ENCODE measurements around the gene CYB5R3. TPM values are rescaled to one million over a fixed set of nuclear protein-coding genes. Genes with fewer than 3 reads are reported as not detected.

CYB5R3 gene
- total RNA-seq, 1 experiment from 2014 or later = 85.4 TPM

GRCh38 chr22:42627981-42628380 lies 21.2 kb downstream of the CYB5R3 start:
- Mint-ChIP-seq H3K27me3 (ENCODE audit: low read depth) (no peaks in the 10 kb centered on the region), H3K27ac (0 out of 2 replicates have a peak overlapping the region, but pooled peaks have one; percentile 32), H3K9me3 (no peaks in the 10 kb centered on the region), H3K36me3 (peaks cover 18% of the 10 kb centered on the region), H3K4me3 (no peak overlapping the region), H3K4me1 (no peaks in the 10 kb centered on the region)
- ChIA-PET POLR2A (no interaction called here), CTCF (no interaction called here)
- DNase-seq (ENCODE audit: low spot score) = no peak
- ATAC-seq = no peak
- no peak for TF ChIP-seq ELF4 (CRISPR knock-in tag; IDR thresholded peaks at IDR 0.05; ENCODE audit: low read depth)
- TF ChIP-seq ZNF263 (CRISPR knock-in tag; IDR thresholded peaks at IDR 0.05; ENCODE audit: low read depth) = no peak
- TF ChIP-seq CBFB (CRISPR knock-in tag; IDR thresholded peaks at IDR 0.05; ENCODE audit: low read depth) = no peak
- TF ChIP-seq, protein P1, sequence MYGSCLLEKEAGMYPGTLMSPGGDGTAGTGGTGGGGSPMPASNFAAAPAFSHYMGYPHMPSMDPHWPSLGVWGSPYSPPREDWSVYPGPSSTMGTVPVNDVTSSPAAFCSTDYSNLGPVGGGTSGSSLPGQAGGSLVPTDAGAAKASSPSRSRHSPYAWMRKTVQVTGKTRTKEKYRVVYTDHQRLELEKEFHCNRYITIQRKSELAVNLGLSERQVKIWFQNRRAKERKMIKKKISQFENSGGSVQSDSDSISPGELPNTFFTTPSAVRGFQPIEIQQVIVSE (CRISPR knock-in tag; IDR thresholded peaks at IDR 0.05; ENCODE audit: borderline replicate concordance) = no peak
- no peak for TF ChIP-seq ZBTB43 (CRISPR knock-in tag; IDR thresholded peaks at IDR 0.05)
- no peak for TF ChIP-seq ZNF425 (CRISPR knock-in tag; conservative IDR thresholded peaks at IDR 0.05)
- TF ChIP-seq ETV6 (CRISPR knock-in tag; IDR thresholded peaks at IDR 0.05) = no peak
- no peak for TF ChIP-seq RORB (CRISPR knock-in tag; IDR thresholded peaks at IDR 0.05)
- no peak for TF ChIP-seq FOXJ3 (CRISPR knock-in tag; IDR thresholded peaks at IDR 0.05; ENCODE audit: borderline replicate concordance)
- TF ChIP-seq ZNF416 (CRISPR knock-in tag; IDR thresholded peaks at IDR 0.05) = no peak
- TF ChIP-seq ZNF281 (CRISPR knock-in tag; IDR thresholded peaks at IDR 0.05) = no peak
- no peak for TF ChIP-seq NFE2L1 (CRISPR knock-in tag; IDR thresholded peaks at IDR 0.05)
- TF ChIP-seq AR (CRISPR knock-in tag; IDR thresholded peaks at IDR 0.05) = no peak
- TF ChIP-seq, protein P2, sequence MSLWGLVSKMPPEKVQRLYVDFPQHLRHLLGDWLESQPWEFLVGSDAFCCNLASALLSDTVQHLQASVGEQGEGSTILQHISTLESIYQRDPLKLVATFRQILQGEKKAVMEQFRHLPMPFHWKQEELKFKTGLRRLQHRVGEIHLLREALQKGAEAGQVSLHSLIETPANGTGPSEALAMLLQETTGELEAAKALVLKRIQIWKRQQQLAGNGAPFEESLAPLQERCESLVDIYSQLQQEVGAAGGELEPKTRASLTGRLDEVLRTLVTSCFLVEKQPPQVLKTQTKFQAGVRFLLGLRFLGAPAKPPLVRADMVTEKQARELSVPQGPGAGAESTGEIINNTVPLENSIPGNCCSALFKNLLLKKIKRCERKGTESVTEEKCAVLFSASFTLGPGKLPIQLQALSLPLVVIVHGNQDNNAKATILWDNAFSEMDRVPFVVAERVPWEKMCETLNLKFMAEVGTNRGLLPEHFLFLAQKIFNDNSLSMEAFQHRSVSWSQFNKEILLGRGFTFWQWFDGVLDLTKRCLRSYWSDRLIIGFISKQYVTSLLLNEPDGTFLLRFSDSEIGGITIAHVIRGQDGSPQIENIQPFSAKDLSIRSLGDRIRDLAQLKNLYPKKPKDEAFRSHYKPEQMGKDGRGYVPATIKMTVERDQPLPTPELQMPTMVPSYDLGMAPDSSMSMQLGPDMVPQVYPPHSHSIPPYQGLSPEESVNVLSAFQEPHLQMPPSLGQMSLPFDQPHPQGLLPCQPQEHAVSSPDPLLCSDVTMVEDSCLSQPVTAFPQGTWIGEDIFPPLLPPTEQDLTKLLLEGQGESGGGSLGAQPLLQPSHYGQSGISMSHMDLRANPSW (CRISPR knock-in tag; conservative IDR thresholded peaks at IDR 0.05; ENCODE audit: low read depth) = no peak
- TF ChIP-seq, protein P3, sequence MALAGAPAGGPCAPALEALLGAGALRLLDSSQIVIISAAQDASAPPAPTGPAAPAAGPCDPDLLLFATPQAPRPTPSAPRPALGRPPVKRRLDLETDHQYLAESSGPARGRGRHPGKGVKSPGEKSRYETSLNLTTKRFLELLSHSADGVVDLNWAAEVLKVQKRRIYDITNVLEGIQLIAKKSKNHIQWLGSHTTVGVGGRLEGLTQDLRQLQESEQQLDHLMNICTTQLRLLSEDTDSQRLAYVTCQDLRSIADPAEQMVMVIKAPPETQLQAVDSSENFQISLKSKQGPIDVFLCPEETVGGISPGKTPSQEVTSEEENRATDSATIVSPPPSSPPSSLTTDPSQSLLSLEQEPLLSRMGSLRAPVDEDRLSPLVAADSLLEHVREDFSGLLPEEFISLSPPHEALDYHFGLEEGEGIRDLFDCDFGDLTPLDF (CRISPR knock-in tag; IDR thresholded peaks at IDR 0.05) = no peak
- no peak for TF ChIP-seq NFYB (CRISPR knock-in tag; conservative IDR thresholded peaks at IDR 0.05; ENCODE audit: low read depth)
- no peak for TF ChIP-seq ZBTB21 (CRISPR knock-in tag; IDR thresholded peaks at IDR 0.05; ENCODE audit: borderline replicate concordance)
- no peak for TF ChIP-seq ARID4B (CRISPR knock-in tag; IDR thresholded peaks at IDR 0.05; ENCODE audit: borderline replicate concordance)

Data from WTC11 (cell line).